NCI-H2196 (cell line): ENCODE data around the gene DDX53.

Experiments
- DNase-seq: peaks from one replicate; lab custom pipeline; 2025; ENCODE audit not compliant: unreplicated experiment; lab: John Stamatoyannopoulos, UW

Gene DDX53

DNA sequence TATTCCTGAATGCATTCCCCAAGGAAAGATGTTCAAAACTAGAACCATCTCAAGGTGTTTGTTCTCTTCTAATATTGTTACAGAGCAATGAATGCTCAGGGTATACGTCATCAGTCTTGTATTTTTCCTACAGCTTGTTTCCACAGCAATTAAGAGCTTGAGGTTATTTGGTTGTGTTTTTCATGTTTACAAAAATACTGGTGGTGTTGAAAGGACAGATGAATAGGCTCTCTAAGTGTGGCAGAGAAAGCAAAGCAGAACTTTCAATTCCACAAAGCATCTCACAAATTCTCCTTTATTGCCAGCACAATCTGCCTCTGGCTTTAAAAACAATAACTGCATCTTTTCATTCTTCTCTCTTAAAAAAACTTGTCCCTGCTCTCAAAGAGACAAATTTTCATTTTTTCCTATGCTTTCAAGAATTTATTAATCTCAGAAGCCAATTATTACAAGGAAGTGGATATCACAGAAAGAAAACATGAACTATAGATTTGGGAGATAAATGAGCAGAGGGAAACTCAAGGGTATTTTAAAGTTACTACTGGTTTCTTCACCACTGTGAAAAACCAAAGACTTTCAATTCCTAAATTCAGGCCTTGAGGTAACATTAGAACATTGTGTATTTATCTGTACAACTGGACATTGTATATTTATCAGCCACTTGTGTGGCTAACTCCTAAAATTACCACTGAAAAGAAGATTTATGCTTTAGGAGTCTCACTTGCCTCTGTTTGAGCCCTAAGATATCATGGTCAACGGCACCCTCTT lies 49.2 kb downstream of the DDX53 start:
- no peak for DNase-seq

DNA sequence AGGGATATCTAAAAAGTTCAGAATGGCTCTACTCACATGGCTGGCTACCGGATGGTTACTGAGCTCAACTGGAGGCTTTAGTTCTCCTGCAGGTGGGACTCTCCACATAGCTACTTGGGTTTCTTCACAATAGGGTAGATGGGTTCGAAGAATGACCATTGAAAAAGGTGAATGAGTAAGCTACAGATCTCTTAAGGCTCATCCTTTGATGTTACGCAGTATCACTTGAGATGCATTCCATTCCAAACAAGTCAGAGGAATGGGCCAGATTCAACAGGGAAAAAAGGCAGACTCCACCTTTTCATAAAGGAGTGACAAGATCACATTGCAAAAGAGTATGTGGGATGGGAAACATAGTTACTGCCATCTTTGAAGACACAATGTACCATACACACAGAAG lies 52.6 kb downstream of the DDX53 start:
- no peak for DNase-seq
